Heart left ventricle (tissue), 13 donors: Measurements from ENCODE around the gene FLACC1.

Experiments used
- POLR2A ChIP-seq, 2 donors: fragments of 450-650 bp; IDR thresholded peaks; one replicate each; pipeline ENCODE4 v1.6.1; 2017; ENCODE audit warnings: antibody characterized with exemption in 2 of 2, mild to moderate bottlenecking in 2 of 2, moderate library complexity in 2 of 2
- TF ChIP-seq, protein P1 (sequence below), 12 donors: fragments of 200-600 bp; sonication (generic) in 4 of 12; IDR thresholded peaks; one replicate each; pipeline versions ENCODE4 v1.5.0 to v1.8.0; 2018 to 2022; ENCODE audit warnings: antibody characterized with exemption in 12 of 12, mild to moderate bottlenecking in 5 of 12
- donor health status: ischemic (EF 13 %, LVEDD 7.1; RV severe dilation, severe dysfunction).
- donor health status: DM: no; HTN: yes; CAD: no.
- donor health status: DM: no; HTN: no; CAD: no.
- donor health status: ischemic (EF 25% LVEDD 6.9; RV normal size, moderate dysfunction).
- donor health status: ischemic (EF 25% LVEDD 5.7; RV mildly dilated, moderate dysfunction).
- donor health status: ischemic (EF 35%, LVEDD 5.7; RV mildly dilated, moderate dysfunction).
- donor health status: nonischemic (EF 11% LVEDD 7.7; RV severe dilation, severe dysfunction).
- donor health status: DM: yes; HTN: yes; CAD: no.
- donor health status: PGD.
- donor health status: ischemic (EF 29% LVEDD 5.4; RV normal size, mild dysfunction).
- donor health status: nonischemic (EF 23%, LVEDD 6.1; RV moderate dilation, normal function).

DNA sequence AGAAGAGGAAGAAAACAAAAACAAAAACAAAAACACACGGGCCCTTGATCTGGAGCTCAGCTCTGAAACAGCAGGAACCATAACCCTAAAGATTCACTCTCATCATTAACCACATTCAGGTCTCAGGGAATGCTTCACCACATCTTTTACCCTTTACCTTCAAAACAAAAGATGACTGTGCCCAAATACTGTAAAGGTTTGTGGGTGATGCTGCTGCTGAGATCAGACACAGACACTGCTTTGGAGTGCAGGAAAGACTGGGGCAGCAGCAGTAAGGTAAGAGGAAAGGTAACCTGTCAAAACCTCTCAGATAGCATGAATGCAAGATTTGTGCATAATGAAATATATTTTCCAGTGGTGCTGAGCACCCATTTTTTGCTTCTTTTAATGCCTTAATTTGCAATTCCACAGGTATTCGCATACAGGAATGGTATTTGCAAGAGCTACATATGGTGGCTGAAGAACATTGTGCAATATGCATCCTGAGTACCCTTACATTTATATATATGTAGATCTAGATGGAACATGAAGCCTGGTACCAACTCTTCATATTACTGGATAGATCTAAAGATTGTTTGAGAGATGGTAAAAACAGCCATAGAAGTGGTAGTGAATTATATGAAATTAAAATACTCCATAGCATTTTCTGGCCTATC, 4.1 kb upstream of the FLACC1 start:
- TF ChIP-seq, protein P1, sequence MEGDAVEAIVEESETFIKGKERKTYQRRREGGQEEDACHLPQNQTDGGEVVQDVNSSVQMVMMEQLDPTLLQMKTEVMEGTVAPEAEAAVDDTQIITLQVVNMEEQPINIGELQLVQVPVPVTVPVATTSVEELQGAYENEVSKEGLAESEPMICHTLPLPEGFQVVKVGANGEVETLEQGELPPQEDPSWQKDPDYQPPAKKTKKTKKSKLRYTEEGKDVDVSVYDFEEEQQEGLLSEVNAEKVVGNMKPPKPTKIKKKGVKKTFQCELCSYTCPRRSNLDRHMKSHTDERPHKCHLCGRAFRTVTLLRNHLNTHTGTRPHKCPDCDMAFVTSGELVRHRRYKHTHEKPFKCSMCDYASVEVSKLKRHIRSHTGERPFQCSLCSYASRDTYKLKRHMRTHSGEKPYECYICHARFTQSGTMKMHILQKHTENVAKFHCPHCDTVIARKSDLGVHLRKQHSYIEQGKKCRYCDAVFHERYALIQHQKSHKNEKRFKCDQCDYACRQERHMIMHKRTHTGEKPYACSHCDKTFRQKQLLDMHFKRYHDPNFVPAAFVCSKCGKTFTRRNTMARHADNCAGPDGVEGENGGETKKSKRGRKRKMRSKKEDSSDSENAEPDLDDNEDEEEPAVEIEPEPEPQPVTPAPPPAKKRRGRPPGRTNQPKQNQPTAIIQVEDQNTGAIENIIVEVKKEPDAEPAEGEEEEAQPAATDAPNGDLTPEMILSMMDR (IDR thresholded peaks at IDR 0.05): no peak
- TF ChIP-seq POLR2A (IDR thresholded peaks at IDR 0.05): no peak
